DMS153 (cell line): ENCODE measurements around the gene FBXO46.
"Not testable (repeated sequence)": the region's sequence is repeated elsewhere in the genome, so short reads cannot be mapped to it uniquely, and the experiment has no call there.

Experiments used
- DNase-seq: peaks from one replicate; lab custom pipeline; 2025; lab: John Stamatoyannopoulos, UW

FBXO46 gene

DNA sequence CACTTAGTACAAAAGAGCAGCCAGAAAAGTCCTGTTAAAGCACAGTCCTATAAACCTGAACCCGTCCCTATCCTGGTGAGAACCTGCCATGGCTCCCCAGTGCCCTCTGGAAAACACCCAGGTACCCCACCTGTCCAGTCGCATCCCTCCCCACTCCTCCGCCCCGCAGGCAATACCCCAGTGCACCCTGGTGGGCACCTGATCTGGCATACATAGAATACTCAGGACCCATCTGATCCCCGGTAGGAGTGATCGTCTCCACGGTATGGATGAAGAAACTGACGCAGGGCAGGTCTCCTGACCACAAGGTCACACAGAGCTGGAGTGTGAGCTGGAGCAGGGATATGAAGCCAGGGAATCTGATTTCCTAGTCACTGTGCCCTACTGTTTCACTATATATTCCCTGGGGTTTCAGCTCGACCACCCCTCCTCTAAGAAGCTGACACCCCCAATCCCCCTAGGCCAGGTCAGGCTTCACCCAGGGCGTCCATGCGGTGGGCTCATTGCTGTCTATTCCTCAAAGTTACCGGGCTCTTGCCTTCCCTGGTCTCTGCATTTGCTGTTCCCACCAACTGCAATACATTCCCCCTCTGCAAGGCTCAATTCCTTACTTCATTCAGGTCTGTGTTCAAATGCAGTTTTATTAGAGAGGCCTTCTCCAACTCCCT, 12.6 kb downstream of the FBXO46 start:
- DNase-seq = no peak

DNA sequence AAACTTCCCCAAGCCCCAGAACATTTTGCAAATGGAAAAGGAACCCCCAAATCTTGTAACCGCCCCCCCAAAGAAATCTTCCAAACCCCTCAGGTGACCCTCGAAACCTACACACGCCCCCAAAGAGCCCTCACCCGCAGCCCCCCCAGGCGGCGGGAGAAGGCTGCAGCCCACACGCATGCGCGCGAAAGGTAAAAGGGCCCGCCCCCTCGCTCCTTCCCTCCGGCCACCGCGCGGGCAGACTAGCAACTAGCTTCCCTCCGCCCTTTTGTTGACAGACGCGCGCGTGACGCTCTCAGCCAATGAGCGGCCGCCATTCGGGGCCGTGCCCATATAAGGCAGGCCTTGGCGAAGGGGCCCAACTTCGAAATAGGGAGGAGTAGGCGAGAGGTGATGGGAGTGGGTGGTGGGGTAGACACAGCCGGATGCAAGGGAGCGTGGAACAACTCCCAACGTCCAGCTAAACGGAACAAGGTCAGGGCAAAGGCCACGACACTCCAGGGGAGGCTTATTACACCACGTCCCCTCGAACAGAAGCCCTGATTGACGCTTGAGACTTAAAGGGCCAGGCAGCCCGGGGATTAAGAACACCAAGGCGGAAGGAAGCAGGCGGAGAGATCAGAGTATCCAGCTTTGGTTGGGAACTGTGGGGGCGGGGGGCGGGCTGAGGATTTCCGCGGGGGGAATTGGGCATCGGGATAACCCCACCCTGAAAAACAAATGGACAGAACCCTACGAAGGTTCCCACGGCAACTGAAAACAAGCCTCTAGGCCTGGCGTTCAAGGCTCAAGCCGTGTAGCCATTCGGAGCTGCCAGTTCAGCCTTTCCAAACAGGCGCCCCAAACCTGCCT, 13.3 kb downstream of the FBXO46 start:
- peak; percentile 99 for DNase-seq

DNA sequence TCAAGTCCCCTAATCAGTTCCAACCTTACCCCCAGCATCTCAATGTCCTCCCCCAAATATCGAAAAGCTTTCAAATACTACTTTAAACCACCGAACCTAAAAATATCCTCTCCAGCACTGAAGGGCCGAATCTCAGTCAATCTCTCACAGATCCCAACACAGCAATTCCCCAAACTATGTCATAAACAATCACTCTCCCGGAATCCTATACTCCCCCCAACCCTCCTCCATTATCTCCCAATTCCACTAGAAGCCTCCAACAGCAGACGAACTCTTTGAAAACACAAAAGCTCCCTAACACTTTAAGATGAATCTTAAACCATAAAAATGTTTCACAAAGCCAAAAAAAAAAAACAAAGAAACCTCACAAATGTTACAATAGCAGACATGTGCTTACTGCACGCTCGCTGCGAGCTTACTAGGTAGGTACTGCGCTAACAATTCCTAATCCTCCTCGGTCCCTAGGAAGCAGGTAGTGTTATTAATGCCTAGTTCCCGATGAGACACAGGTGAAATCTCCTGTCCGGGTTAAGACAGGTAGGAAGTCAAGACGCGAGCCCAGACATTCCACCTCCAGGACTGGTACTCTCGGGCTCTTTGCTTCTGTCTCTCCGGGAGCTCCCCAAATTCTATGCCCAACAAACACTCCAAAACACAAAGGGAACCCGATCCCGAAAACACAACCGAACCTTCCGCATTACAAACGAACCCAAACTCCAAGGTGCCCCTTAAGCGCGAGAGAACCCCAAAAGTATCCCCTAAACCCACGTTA, 14.2 kb downstream of the FBXO46 start:
- no peak for DNase-seq

DNA sequence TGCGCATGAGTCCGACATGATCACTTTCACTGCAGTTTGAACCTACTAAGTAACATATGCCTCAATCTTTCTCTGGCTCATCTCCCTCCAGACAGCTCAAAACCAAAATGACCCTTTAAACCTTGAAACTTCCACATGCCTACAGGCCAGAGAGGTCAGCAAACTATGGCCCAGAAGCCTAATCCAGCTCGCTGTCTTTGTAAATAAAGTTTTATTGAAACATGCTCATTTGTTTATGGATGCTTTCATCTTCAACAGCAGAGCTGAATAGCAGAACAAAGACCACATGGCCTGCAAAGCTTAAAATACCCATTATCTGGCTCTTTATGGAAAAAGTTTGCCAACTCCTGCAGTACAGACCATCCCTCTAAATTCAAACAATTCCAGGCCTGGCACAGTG, 15.6 kb downstream of the FBXO46 start:
- DNase-seq = no peak

DNA sequence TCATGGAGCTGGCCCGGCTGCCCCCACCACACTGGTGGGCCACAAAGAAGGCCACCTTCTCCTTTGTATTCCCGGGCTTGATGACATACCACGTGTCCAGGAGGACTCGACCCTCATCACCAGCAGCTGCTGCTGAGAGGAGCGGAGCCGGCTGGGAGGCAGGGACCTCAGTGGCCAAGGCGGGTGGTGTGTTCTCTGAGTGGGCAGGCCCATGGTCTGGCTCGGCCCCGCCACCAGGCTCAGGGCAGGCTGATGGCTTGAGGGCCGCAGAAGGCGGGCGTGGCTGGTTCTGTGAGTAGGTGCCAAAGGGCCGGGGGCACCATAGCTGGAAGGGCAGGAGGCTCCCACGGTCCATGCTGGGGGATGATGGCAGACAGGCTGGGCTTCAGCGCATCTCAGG, 17.6 kb downstream of the FBXO46 start:
- no peak for DNase-seq

DNA sequence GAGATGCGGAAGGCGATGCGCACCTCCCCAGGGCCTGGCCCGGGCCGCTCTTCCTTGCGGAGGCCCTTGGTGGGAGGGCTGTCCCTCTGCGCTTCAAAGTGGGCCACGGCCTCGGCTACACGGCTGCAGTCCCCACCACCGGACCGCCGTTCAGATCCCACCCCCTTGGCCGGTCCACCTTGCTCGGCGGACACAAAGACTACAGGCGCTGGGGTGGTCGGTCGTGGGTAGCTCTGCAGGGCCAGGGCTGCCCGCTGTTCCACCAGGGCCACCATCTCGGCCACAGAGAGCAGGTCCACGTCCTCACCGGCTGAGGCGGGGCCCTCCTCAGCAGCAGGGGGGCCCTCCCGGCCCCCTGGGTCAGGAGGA, 18.0 kb downstream of the FBXO46 start:
- no peak for DNase-seq

DNA sequence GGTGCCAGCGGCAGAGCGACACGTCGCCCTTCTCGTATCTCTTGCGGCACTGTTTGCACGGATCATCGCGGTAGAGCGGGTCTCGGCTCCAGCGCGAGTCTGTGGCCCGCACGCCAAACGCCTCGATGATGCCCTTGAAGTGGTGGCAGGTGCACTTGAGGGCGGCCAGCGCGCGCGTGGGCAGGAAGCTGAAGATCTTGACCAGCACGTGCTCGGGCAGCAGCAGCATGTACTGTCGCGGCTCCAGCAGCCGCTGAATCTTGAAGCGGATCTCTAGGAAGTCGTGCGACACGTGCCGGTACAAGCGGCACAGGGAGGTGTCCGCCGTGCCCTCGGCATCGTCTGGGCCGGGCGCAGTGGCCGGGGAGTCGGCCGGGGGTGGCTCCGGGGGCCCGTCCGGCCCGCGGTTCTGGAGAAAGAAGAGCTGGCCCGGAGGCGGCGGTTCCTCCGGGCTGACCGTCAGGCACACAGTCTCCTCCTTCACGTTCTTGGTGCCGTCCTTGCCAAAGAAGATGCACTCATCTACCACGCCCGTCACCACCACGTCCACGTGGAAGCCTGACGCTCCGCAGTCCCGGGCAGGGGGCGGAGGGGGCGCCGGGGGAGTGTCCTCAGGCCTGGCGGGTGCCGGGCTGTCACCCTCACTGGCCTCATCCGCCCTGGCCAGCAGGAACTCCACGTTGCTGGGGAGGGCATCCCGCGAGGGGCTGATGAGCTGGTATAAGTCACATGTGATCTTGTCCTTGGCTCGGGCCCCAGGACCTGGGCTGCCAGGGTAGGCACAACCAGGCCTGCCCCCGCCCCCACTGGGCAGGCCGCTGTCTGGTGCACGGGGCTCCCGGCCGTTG, 18.6 kb downstream of the FBXO46 start:
- DNase-seq = no peak

DNA sequence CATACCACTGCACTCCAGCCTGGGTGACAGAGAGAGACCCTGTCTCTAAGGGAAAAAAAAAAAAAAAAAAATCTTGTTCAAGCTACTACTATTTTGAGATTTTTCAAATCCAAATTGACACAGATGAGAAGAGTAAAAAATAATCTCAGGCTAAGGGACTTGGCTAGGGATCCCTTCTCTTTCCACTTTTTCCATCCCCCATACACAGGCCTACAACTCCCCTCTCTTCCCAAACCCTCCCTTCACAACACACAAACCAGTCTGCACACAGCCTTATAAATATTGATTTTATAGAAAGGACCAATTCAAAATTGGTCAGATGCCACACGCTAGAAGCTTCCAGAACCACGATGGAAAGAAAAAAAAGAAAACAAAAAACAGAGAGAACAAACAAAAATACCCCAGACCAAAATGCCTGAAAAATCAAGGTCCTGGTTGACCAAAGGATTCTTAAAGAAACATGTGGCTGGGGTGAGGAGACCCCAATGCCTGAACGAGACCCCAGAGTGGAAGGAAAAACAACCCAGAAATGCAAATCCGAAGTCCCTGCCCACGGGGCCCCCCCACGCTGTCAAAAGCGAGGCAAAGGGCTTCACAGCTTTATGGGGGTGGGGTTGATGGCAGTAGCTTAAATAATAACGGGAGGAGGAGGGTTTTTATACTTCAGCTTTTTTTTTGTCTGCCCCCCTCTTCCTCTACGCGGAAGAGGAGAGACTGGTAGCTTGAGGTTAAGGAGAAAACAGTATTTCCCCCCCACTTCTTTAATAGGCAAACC, 20.2 kb downstream of the FBXO46 start:
- DNase-seq = no peak

DNA sequence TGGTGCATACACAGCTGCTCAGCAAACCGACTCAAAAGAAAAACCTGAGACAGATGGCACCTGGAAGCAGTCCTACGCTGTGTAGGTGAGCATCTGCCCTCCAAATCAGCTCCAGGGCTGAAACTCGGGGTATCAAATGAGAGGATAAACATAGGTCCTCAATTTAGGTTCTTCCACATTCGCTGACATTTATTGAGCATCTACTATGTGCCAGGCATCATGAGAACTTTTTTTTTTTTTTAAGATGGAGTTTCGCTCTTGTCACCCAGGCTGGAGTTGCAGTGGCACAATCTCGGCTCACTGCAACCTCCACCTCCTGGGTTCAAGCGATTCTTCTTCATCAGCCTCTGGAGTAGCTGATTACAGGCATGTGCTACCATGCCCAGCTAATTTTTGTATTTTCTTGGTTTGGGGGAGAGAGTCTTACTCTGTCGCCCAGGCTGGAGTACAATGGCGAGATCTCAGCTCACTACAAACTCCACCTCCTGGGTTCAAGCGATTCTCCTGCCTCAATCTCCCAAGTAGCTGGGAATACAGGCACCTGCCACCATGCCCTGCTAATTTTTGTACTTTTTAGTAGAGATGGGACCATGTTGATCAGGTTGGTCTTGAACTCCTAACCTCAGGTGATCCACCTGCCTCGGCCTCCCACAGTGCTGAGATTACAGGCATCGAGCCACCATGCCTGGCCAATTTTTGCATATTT, 24.8 kb downstream of the FBXO46 start:
- no peak for DNase-seq

DNA sequence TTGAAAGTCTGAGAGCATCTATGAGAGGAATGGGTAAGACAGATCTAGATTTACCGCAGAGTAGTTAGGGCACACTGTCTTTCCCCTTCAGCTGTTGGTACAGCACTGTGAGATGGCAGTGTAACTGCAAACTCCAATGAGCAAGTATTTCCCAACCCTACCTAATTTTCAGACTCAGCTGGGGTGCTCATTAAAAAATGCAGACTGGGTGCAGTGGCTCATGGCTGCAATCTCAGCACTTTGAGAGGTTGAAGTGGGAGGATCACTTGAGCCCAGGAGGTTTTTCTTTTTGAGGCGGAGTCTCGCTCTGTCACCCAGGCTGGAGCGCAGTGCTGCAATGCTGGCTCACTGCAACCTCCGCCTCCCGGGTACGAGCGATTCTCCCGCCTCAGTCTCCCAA, 25.6 kb downstream of the FBXO46 start:
- DNase-seq = no peak

DNA sequence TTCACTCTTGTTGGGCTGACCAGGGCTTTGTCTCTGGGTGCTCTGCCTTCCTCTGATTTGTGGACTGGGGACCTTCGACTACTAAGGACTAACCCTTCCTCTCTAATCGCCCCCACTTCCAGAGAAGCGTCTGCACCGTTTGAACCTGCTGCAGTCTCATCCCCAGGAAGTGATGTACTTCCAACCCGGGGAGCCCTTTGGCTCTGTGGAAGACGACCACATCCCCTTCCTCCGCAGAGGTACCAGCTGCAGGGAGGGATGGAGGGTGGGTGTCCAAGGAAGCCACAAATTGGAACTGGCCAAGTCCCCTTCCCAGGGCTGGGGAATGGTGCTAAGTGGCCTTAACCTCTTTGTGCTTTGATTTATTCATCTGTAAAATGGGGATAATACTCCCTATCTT, 29.0 kb downstream of the FBXO46 start:
- DNase-seq = no peak

DNA sequence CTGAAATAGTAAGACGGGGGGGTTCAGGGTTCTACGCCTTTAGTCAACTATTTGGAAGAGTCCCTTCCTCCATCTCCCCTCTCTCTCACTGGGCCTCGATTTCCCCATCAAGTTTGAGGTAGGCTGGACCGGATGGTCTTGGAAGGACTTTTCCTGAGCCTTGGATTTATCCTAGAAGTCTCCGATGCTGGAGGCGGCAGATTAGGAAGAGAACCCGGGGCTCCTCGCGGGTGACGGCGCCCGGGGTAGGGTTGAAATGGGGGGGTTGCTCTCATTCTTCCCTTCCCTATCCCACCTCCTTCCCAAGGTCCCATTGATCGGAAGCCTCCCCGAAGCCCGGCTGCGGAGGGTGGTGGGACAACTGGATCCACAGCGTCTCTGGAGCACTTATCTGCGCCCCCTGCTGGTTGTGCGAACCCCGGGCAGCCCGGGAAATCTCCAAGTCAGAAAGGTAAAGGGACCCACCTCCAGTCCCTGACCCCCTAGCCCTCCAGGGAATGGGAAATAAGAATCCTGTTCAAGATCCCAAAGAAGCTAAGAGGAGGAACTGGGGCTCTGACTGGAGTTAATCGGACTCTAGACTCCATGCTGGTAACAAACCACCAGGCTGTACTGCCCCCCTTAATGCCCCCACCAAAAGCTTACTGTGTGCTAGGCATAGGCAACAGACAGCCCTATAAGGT, 37.4 kb downstream of the FBXO46 start:
- DNase-seq = peak; percentile 29

DNA sequence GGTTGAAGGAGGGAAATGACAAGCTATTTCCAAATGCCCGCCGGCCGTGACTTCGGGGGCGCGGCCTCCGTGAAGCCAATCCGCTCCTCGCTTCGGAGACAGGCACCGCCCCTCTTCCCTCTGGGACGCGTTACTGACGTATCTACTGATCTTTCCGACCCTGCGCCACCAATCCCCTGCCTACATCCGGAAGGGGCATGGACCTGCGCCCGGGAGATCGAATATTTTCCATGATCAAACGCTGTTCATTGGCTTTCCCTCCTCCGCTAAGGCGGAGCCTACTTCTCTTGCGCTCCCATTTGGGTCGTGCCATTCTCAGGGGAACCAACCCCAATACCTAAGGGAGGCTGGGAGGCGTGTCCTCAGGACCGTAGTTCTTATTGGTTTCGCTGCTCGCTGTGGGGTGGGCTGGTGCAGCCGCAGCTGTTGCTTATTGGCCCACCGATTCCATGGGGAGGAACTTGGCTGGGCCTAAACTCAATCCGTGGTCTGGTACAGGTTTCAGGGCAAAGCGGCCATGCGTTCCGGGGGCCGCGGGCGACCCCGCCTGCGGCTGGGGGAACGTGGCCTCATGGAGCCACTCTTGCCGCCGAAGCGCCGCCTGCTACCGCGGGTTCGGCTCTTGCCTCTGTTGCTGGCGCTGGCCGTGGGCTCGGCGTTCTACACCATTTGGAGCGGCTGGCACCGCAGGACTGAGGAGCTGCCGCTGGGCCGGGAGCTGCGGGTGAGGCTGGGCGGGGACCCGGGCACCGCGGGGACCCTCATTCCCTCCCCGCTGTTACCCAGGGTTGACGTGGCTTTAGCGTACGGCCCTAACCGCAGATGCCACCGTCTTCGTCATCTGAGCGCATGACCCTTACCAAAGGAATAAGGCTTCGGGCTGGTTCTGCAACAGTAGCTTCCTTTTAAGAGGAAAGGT, 38.2 kb downstream of the FBXO46 start, which contains the start of gene QPCTL:
TSS of gene QPCTL (plus strand) at position 480 of the 919 bp plus-strand sequence. CDS start at position 518, 38 bp downstream.
- DNase-seq = peak; percentile 100

DNA sequence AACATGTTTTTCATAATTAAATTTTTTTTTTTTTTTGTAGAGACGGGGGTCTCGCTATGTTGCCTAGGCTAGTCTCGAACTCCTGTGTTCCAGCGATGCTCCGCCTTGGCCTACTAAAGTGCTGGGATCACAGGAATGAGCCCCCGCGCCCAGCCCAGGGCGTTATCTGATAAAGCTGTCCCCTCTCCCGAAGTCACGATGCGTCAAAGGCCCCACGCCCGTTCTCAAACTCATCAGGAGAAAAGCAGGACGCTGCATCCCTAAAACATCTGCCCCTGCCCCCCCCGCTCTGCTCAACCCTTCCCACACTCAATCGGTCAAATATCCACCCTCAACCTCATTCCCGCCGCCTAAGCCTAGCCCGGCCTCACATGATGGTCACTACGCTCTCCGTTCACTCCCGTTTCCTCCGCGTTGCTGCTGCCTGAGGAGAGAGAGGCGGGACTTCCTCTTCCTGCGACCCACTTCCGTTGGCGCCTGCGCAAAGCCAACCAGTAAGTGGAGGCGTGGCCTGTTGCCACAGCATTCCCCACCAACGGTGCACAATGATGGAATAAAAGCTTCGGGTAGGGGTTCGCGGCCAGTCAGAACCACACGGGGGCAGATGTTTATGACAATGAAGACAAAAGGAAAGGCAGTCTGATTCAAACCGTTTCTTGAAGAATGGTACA, 39.0 kb downstream of the FBXO46 start, which contains the start of gene SNRPD2:
TSS of gene SNRPD2 (minus strand) at position 438 of the 671 bp plus-strand sequence. CDS start at position 373, 65 bp downstream.
- peak; percentile 87 for DNase-seq

DNA sequence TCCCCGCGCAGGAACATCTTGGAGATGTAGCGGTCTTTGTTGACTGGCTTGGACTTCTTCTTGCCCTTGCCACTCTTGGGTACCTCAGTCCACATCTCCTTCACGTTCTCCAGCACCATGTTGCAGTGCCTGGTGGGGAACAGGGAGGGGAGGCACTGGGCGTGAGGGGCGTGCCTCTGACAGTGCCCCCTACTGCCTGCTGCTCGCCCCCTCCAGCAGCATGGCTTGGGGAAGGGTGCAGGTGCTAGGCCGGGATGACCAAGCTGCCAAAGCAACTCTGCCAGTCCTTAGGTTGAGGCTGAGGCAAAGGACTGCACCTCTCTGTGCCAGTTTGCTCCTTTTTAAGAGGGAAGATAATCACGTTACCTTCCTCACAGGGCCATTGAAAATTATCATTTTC, 43.1 kb downstream of the FBXO46 start:
- DNase-seq = no peak

DNA sequence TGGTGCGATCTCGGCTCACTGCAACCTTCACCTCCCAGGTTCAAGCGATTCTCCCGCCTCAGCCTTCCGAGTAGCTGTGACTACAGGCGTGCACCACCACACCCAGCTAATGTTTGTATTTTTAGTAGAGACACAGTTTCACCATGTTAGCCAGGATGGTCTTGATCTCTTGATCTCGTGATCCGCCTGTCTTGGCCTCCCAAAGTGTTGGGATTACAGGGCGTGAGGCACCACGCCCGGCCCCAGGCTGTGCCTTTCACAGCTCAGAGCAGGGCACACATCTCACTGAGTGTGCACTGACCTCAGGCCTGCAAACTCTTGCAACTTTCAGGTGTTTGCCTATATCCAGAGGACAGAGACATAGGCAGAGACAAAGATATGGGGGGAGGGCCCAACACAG, 45.7 kb downstream of the FBXO46 start:
- DNase-seq = not testable (repeated sequence)

DNA sequence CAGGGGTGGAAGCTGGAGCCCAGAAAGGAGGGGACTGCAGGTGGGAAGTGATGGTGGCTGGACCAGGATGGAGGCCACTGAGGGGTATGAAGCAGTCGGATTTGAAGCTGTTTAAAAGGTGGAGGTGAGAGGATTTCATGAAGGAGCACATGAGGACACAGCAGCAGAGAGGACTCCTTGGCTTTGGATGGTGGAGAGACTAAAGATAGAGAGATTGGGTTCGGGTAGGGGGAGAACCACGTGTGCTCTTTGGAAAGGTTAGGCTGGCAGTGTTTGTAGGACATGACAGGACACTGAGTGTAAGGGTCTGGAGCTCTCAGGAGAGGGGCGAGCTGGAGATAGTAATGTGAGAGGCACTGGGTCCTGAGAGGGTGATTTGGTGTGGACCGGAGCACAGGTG, 47.8 kb downstream of the FBXO46 start:
- no peak for DNase-seq

DNA sequence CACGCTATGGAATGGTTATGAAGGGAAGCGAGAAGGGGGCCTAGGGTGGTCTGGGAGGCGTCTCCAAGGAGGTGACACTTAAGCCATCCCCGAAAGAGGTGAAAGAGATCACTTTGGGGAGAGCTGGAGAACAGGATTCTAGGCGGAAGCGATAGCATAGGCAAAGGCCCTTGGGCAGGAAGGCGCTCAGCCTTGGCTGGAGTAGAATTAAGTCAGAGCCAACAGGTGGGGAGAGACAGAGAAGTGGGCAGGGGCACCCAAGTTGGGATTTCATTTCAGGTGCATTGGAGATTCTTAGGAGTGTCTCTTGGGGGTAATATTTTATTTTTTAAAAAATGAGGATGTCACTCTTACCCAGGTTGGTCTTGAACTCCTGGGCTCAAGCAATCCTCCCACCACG, 48.6 kb downstream of the FBXO46 start:
- no peak for DNase-seq
